Stimulated activated CD4-positive, alpha-beta T cell treated with anti-CD3 and anti-CD28 coated beads, Interleukin-1b, Interleukin-23, amount 100 ng/mL, for 24 hours (primary cell): ENCODE data around the gene CAMKMT.

ENCODE experiments used
- DNase-seq, 4 experiments: peaks; one replicate each; pipeline ENCODE4 v3.0.0-alpha.2; 2020; ENCODE audit warnings: low read depth in 4 of 4, low spot score in 1 of 4

Gene CAMKMT

DNA sequence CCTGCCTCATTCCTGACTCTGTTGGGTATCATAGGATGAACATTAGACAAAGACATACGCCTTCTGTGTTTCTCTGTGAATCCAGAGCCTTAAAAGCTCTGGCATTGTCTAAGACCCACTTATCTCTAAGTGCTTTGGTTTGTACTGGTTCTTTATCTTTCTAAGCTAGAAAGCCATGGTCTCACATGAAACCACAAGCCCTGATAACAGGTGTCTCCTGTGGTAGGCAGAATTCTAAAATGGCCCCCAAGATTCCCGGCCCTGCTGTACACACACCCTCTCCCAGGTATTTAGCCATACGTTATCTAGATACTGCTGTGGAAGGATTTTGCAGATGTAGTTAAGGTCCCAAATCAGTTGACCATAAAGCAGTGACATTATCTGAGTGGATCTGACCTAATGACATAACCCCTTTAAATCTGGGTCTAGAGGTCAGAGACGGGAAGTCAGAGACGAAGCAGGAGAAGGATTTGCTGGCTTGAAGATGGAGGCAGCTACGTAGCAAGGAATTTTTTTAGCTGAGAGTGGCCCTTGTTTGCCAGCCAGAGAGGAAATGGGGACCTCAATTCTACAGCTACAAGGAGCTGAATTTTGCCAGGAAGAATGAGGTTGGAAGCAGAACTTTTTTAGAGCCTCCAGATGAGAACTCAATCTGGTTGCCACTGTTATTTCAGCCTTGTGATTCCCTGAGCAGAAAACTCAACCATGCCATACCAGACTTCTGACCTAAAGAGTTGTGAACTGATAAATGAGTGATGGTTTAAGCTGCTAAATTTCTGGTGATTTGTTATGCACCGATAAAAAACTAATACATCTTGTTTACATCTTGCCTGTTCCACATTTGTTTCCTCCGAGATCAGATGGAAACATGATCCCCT is 186.7 kb downstream of the CAMKMT start:
- no peak for DNase-seq

DNA sequence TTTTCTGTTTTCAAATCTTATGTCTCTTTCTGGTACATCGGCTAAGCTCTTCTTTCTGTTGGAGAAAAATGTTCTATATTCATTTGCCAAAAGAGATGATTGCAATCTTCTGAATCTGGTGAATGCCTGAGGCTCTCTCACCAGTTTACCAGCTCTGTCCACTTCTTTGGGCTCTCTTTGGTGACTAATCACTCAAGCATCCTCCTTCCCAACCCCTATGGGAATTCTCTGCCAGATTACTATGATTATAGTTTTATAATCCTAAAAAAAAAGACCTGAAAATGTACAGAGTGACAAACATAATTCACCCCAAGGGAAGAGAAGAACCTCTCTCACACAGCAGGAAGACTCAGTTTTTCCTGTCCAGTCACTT is 187.3 kb downstream of the CAMKMT start:
- no peak for DNase-seq

DNA sequence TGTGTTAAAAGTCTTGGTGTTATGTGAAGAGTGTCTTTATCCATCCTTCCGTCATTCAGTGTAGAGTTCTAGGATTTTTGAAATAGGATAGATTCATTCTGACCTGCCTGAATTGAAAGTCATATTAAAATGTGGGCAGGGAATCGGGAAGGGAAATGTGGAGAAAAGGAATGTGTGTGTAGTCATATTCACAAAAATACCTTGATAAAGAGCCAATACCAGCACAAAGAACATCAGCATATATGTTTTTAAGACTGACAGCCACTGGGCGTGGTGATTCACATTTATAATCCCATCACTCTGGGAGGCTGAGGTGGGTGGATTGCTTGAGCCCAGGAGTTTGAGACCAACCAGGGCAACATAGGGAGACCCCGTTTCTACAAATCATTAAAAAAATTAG is 188.1 kb downstream of the CAMKMT start:
- DNase-seq = no peak

DNA sequence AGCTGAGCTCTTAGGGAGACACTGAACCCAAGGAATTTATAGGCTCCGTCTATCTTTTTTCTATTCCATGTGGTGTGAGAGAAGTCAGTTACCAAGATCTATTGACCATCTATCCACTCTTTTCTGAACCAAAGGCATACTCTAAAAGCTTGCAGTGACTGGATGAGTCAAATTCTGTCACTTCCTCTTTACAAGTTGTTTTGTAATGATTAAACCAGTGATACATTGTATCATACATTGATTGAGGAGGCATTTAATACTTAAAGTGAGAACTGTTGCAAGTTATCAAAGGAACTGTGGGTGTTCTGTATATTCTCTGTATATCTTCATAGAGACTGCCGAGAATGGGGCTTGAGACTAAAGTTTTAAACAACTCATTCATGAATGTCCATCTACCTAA is 188.8 kb downstream of the CAMKMT start:
- no peak for DNase-seq

GRCh38 chr2:44551497-44551896 is 189.8 kb downstream of the CAMKMT start:
- no peak for DNase-seq

GRCh38 chr2:44553456-44553855 is 191.7 kb downstream of the CAMKMT start:
- DNase-seq = no peak

GRCh38 chr2:44555700-44556099 is 194.0 kb downstream of the CAMKMT start:
- no peak for DNase-seq

DNA sequence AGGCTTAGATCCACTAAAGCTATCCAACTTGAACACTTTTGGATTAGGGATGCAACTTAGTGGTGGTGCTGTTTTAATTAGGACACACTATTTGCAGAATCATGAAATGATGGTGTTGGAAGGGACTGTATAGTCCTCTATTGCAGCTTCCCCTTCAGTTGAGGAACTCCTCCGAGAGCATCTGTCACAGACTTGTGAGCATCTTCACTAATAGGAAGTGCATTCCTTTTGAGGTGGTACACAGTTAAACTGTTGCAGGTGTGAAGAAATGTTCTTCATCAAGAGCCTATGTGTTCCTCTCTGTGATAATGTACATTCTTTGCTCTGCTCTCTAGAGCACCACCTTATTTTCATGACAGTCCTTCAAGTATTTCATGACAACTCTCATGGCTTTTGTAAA is 197.4 kb downstream of the CAMKMT start:
- DNase-seq = no peak

DNA sequence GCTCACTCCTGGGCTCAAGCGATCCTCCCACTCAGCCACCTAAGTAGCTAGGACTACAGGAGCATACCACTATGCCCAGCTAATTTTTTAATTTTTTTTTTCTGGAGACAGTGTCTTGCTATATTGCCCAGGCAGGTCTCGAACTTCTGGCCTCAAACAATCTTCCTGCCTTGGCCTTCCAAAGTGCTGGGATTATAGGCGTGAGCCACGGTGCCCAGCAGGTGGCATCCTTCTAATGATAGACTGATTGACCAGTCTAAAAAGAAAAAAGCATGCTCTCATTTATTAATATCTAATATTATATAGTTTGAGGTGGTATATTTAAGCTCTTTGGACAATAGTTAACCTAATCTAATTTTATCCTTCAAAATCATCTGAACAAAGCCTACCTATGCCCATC is 198.6 kb downstream of the CAMKMT start:
- no peak for DNase-seq

DNA sequence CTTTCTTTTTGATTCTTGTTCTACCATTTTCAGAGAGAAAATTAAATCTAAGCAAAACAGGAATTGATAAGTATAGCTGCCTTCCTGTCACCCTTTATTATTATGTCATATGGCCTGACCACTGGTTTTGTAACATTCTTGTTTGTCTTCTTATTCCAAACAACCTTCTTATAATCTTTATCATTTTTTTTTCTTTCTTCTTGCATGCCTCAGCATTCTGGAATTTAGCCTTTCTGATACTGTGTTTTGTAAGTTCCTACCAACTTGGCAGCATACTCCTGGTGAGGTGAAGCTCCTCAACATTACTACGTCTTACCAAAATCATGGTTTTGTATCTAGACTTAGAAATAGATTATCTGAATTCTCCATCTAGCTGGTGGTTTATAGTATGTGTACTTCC is 199.2 kb downstream of the CAMKMT start:
- no peak for DNase-seq

DNA sequence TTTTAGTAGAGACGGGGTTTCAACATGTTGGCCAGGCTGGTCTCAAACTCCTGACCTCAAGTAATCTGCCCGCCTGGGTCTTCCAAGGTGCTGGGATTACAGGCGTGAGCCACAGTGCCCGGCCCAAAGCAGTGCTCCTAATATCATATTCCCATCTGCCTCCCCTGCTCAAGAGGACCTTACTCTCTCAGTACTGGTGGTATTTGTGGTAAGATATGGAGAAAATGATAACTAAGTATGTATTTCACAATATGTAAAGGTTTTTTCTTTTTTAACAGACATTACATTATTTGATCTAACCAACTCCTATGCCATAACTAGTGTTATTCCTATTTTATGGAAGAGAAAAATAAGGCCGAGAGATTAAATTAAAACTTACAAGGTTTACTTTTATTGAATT is 201.0 kb downstream of the CAMKMT start:
- no peak for DNase-seq

- no peak for DNase-seq
Observed at GRCh38 chr2:44564752-44565151, 203.0 kb downstream of the CAMKMT start.

GRCh38 chr2:44566059-44566458 is 204.3 kb downstream of the CAMKMT start:
- no peak for DNase-seq

DNA sequence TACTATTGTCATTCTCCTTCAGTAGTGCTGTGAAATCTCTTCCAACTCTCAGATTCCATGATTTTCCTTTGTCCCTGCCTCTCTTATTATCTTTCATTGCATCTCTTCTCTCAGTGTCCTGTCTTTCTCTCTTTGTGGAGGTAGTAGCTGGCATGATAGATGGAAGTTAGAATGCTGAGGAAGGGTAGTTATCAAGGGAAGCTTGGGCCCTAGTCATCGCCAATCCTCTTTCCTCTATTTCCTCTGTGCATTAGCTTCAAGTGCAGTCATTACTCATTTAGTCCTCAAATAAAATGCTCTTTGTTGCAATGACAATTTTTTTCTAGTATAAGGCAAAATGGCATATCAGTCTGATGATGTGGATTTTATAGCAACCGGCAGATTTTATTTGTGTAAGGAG is 207.7 kb downstream of the CAMKMT start:
- DNase-seq = no peak

DNA sequence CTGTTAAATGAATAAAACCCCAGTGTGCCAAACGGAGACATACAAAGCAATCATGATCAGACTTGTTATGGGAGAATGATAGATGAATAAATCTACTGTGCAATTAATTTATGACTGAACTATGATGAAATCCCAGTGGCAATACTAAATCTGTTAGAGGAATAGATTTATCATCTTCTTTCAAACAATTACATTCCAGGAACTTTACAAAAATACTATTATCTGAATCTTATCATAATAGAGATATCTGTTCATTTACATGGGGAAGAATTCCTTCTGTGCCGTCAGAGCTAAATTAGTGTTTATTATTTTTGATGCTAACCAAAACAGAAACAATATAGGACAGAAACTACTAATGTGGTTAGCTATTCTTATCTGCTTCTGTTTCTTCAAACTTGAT is 208.5 kb downstream of the CAMKMT start:
- no peak for DNase-seq

GRCh38 chr2:44570777-44571176 is 209.0 kb downstream of the CAMKMT start:
- no peak for DNase-seq

GRCh38 chr2:44572196-44572900 is 210.6 kb downstream of the CAMKMT start:
- no peak for DNase-seq

DNA sequence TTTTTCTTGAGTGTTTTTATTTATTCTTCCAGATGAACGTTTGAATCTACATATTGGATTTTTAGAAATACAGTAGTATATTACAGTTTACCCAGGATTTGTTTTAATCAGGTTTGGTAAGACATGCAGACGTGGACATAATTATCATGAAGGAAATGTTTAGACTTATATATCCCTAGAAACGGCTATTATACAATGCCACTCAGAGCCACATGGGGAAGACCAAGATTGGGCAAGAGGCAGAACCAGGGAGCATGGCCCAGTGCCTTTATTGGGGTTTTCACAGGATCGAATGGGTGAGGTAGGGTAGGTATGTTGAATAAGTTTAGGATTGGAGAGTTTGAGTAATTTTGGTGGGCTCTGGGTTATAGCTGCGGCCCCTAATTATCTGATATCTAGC is 212.2 kb downstream of the CAMKMT start:
- DNase-seq = no peak

DNA sequence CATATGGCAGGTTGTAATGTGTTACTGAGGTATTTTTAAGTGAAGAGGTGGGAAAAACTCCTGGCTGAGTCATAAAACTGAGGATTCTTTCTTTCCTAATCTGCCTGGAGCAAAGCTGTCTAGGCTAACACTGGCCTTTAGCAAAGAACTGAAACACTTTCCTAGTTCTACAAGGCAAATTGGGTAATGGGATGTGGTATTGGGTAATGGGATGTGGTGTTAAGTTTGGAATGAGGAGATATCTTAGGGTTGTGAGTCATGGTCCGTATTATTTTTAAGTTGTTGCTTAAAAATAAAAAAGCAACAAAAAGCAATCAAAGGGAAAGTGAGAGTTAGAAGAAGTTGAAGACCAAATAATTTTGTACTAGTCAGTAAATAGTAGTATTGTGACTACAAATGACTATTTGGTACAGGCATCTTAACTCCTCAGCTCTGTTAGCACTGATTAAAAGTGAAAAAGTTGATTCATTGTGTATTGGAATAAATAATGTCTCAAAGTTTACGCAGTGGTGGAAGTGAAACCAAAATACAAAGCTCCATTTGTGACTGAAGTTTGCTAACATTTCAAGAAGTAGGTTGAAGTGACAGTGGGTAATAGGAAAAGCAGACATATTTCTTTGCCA is 216.8 kb downstream of the CAMKMT start:
- DNase-seq = no peak

DNA sequence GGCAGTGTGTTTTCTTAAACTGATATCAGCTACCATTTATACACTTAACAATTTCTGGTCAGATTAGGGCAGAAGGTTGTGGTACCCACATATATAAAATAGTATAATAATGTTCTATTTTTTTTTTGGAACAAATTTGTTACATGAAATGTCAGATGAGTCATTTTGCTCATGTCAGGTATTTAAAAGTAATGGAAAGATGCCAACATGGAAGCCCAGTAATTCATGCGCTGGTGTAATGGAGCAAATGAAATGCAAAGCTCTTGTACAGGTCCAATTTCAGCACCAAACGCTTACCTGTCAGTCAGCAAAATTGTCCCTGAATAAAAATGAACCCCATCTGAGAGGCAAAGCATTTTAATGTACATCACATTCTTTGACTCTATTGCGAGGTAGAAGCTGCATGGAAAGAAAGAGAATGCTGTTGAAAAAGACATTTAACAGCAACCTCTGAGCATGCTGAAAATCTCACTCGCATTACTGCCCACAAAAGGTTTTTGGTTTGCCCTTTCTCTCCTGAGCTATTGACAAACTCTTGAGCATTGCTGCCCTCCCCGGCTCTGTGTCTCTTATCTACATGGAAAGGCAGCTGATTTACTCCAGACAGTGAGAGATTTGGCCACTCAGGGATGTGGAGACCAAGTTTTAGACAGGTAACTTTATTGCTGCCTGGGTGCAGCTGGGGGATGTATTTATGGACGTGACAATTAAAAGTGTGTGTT is 217.5 kb downstream of the CAMKMT start:
- no peak for DNase-seq

DNA sequence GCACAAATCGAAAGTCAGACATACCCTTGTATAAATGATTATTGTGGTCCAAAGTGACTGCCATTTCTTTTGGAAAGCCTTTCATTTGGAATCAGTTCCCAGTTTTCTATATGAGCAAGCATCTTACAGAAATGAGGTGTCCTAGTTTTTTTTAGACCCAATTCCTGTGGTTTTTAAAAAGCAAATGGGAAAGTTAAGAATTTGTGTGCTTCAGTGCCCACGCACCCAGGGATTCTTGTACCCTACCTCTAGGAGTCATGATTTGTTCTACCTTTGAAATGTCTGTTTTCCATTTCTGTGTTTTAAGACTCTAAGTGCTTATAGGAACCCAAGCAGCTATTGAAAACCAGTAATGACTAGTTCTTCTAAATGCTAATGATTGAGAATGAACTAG is 218.1 kb downstream of the CAMKMT start:
- DNase-seq = no peak
